GM19240 (cell line): ENCODE measurements around the gene KCNE2.
"Not testable (repeated sequence)": the region's sequence is repeated elsewhere in the genome, so short reads cannot be mapped to it uniquely, and the experiment has no call there.

ENCODE experiments used
- DNase-seq: peaks from one replicate; pipeline ENCODE4 v3.0.0; 2011; ENCODE audit warnings: low spot score; ENCODE audit not compliant: insufficient read length

The KCNE2 gene

GRCh38 chr21:34406676-34407075 is 42.9 kb downstream of the KCNE2 start:
- DNase-seq = not testable (repeated sequence)

GRCh38 chr21:34407294-34407693 is 43.5 kb downstream of the KCNE2 start:
- DNase-seq = not testable (repeated sequence)

- not testable (repeated sequence) for DNase-seq
Measured at GRCh38 chr21:34417448-34418077, 53.8 kb downstream of the KCNE2 start.
